ENCODE results near the gene GNAZ.

DNA sequence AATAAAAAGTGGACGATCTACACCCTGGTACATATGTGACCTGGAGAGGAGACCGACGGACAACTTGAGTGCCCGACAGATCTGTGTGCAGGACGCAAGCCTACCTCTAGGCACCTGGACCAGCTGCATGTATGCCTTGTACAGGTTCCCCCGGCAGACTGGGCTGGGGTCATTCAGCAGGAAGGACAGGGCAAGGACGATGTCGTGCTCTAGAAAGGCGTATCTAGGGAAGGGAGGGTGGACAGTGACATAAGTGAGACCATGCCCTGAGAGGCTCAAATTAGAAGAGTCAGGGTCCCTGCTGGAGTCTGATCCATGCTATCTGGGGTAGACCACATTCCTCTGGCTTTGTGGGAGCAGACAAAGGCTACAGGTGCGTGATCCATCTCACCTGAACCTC lies 63.6 kb downstream of the GNAZ start:
- TF ChIP-seq, protein P1, sequence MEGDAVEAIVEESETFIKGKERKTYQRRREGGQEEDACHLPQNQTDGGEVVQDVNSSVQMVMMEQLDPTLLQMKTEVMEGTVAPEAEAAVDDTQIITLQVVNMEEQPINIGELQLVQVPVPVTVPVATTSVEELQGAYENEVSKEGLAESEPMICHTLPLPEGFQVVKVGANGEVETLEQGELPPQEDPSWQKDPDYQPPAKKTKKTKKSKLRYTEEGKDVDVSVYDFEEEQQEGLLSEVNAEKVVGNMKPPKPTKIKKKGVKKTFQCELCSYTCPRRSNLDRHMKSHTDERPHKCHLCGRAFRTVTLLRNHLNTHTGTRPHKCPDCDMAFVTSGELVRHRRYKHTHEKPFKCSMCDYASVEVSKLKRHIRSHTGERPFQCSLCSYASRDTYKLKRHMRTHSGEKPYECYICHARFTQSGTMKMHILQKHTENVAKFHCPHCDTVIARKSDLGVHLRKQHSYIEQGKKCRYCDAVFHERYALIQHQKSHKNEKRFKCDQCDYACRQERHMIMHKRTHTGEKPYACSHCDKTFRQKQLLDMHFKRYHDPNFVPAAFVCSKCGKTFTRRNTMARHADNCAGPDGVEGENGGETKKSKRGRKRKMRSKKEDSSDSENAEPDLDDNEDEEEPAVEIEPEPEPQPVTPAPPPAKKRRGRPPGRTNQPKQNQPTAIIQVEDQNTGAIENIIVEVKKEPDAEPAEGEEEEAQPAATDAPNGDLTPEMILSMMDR (IDR thresholded peaks at IDR 0.05), result no peak
- TF ChIP-seq EZH2 (IDR thresholded peaks at IDR 0.05; ENCODE audit: borderline replicate concordance, insufficient read depth, low read depth, low read length, poor library complexity, severe bottlenecking), result no peak

Data from B cell (primary cell).